Gastrocnemius medialis (tissue), 4 donors: ENCODE data around the gene ADAM20. TPM values are rescaled to one million over a fixed set of nuclear protein-coding genes. Genes with fewer than 3 reads are reported as not detected.

ENCODE experiments used
- ATAC-seq, 2 donors: fragments of 150-250 bp; one replicate each; pipeline ENCODE4 v1.9.1; 2016
- DNase-seq, 2 donors: peaks; one replicate each; pipeline ENCODE4 v3.0.0-alpha.2; 2019
- H3K27ac ChIP-seq, 4 donors: fragments of 200-600 bp; sonication (generic); 1 replicate in 1 of 4; 2 replicates in 3 of 4; pipeline ENCODE4 v1.5.1; 2016 to 2018; ENCODE audit warnings: mild to moderate bottlenecking in 2 of 4, moderate library complexity in 1 of 4
- H3K27me3 ChIP-seq, 3 donors: fragments of 200-600 bp; sonication (generic) in 2 of 3; 1 replicate in 1 of 3; 2 replicates in 2 of 3; pipeline versions ENCODE4 v1.5.1 to v1.6.0; 2016 to 2019; ENCODE audit warnings: mild to moderate bottlenecking in 1 of 3, moderate library complexity in 1 of 3
- H3K36me3 ChIP-seq, 2 donors: fragments of 200-600 bp; sonication (generic) in 1 of 2; one replicate each; pipeline ENCODE4 v1.5.1; 2017 to 2018
- H3K4me1 ChIP-seq, 2 donors: fragments of 200-600 bp; sonication (generic) in 1 of 2; one replicate each; pipeline ENCODE4 v1.5.1; 2016 to 2017; ENCODE audit warnings: mild to moderate bottlenecking in 2 of 2
- H3K4me3 ChIP-seq, 4 donors: fragments of 200-600 bp; sonication (generic) in 3 of 4; 1 replicate in 1 of 4; 2 replicates in 3 of 4; pipeline ENCODE4 v1.5.1; 2016 to 2019; ENCODE audit warnings: mild to moderate bottlenecking in 2 of 4
- H3K9me3 ChIP-seq, 3 donors: fragments of 200-600 bp; sonication (generic) in 2 of 3; 1 replicate in 1 of 3; 2 replicates in 2 of 3; pipeline ENCODE4 v1.5.1; 2016 to 2019
- CTCF ChIP-seq, 5 experiments: fragments of 450-650 bp in 3 of 5; fragments of 200-600 bp in 2 of 5; sonication (generic) in 2 of 5; IDR thresholded peaks in 4 of 5; conservative IDR thresholded peaks in 1 of 5; 1 replicate in 4 of 5; 2 replicates in 1 of 5; pipeline ENCODE4 v1.5.1; 2016 to 2019; ENCODE audit warnings: antibody characterized with exemption in 5 of 5, mild to moderate bottlenecking in 3 of 5, moderate library complexity in 3 of 5
- POLR2A ChIP-seq, 2 donors: fragments of 450-650 bp; IDR thresholded peaks; one replicate each; pipeline ENCODE4 v1.6.1; 2017; ENCODE audit warnings: antibody characterized with exemption in 2 of 2, mild to moderate bottlenecking in 2 of 2, moderate library complexity in 2 of 2
- in situ Hi-C, 4 donors: fragments of 200-750 bp; cut with MboI; loops; one replicate each; pipeline versions ENCODE4 v1.15.0 to v1.8.0; 2017; ENCODE audit warnings: low sequenced_read_pairs in 4 of 4
- intact Hi-C: fragments of 100-400 bp; cut with DNase I; formaldehyde crosslinking; loops from one replicate; pipeline ENCODE4 v1.15.1; 2023; ENCODE audit warnings: low total_unique reads
- total RNA-seq, 4 donors: library from RNA; depleted of rRNA; stranded (reverse); fragments of >200 nt; gene quantifications; one replicate each; pipeline versions ENCODE4 v1.1.0 to v1.2.3, GENCODE V29; 2016

The ADAM20 gene
- total RNA-seq, 4 donors from 2014 or later, result 0.09 to 4.5 TPM; not detected in 2

- no peak overlapping the region for H3K4me3 ChIP-seq
- no peak for ATAC-seq
- H3K27me3 ChIP-seq, result no peaks in the 10 kb centered on the region
- H3K27ac ChIP-seq, result no peak overlapping the region
- in situ Hi-C loops (no loop called here), intact Hi-C loops (no loop called here)
- no peaks in the 10 kb centered on the region for H3K36me3 ChIP-seq
- peaks cover 0 to 9% of the 10 kb centered on the region in 2 donors for H3K4me1 ChIP-seq
- TF ChIP-seq CTCF (IDR thresholded peaks at IDR 0.05 in 4 of 5, conservative IDR thresholded peaks at IDR 0.05 in 1 of 5) (no peak), POLR2A (IDR thresholded peaks at IDR 0.05) (no peak)
- H3K9me3 ChIP-seq, result no peaks in the 10 kb centered on the region
- DNase-seq, result no peak
Observed at GRCh38 chr14:70536830-70537229, 2.0 kb upstream of the ADAM20 start.

GRCh38 chr14:70530417-70530816 lies 4.4 kb downstream of the ADAM20 start:
- Histone ChIP-seq H3K27me3 (no peaks in the 10 kb centered on the region), H3K4me1 (no peaks in the 10 kb centered on the region), H3K36me3 (no peaks in the 10 kb centered on the region), H3K27ac (no peak overlapping the region), H3K4me3 (no peak overlapping the region), H3K9me3 (no peaks in the 10 kb centered on the region)
- TF ChIP-seq CTCF (IDR thresholded peaks at IDR 0.05 in 4 of 5, conservative IDR thresholded peaks at IDR 0.05 in 1 of 5) (no peak), POLR2A (IDR thresholded peaks at IDR 0.05) (no peak)
- ATAC-seq, result no peak
- no peak for DNase-seq
- intact Hi-C loops, result no loop called here
- in situ Hi-C loops, result no loop called here

GRCh38 chr14:70527501-70528105 lies 7.2 kb downstream of the ADAM20 start:
- H3K9me3 ChIP-seq, result no peaks in the 10 kb centered on the region
- in situ Hi-C loops, result no loop called here
- no peak overlapping the region for H3K4me3 ChIP-seq
- TF ChIP-seq CTCF (IDR thresholded peaks at IDR 0.05 in 4 of 5, conservative IDR thresholded peaks at IDR 0.05 in 1 of 5) (no peak), POLR2A (IDR thresholded peaks at IDR 0.05) (no peak)
- intact Hi-C loops, result no loop called here
- DNase-seq (no peak), ATAC-seq (no peak)
- no peaks in the 10 kb centered on the region for H3K27me3 ChIP-seq
- no peak overlapping the region for H3K27ac ChIP-seq
- peaks cover 0 to 9% of the 10 kb centered on the region in 2 donors for H3K36me3 ChIP-seq
- H3K4me1 ChIP-seq, result no peaks in the 10 kb centered on the region

- TF ChIP-seq POLR2A (IDR thresholded peaks at IDR 0.05), result no peak
- no peak for TF ChIP-seq CTCF (IDR thresholded peaks at IDR 0.05 in 4 of 5, conservative IDR thresholded peaks at IDR 0.05 in 1 of 5)
- no peak for ATAC-seq
- Histone ChIP-seq H3K27ac (no peak overlapping the region), H3K27me3 (no peaks in the 10 kb centered on the region), H3K4me3 (no peak overlapping the region), H3K9me3 (no peaks in the 10 kb centered on the region), H3K36me3 (peaks cover 0 to 11% of the 10 kb centered on the region in 2 donors), H3K4me1 (no peaks in the 10 kb centered on the region)
- intact Hi-C loops, result no loop called here
- in situ Hi-C loops, result no loop called here
- DNase-seq, result no peak
Observed at GRCh38 chr14:70525691-70526090, 9.1 kb downstream of the ADAM20 start.

- intact Hi-C loops, result no loop called here
Observed at GRCh38 chr14:70515811-70516210, 19.0 kb downstream of the ADAM20 start.

More at GRCh38 chr14:70515811-70516210, 19.0 kb downstream of the ADAM20 start:
- Histone ChIP-seq H3K27me3 (no peaks in the 10 kb centered on the region), H3K36me3 (no peaks in the 10 kb centered on the region), H3K4me3 (no peak overlapping the region), H3K27ac (no peak overlapping the region), H3K9me3 (no peaks in the 10 kb centered on the region), H3K4me1 (no peaks in the 10 kb centered on the region)
- ATAC-seq, result no peak
- no peak for DNase-seq
- no peak for TF ChIP-seq CTCF (IDR thresholded peaks at IDR 0.05 in 4 of 5, conservative IDR thresholded peaks at IDR 0.05 in 1 of 5)
- TF ChIP-seq POLR2A (IDR thresholded peaks at IDR 0.05), result no peak
- in situ Hi-C loops, result no loop called here
